ENCODE results near the gene PDE2A. TPM values are rescaled to one million over a fixed set of nuclear protein-coding genes. Genes with fewer than 3 reads are reported as not detected.

PDE2A gene
- total and polyA plus RNA-seq, 2 donors (not counting 1 experiment from before 2014, with no cell fraction given): 0.88 to 2.9 TPM

- WGBS (ENCODE audit: insufficient coverage): no CpG with 5 or more reads among the region's 1 CpG
These were observed 70.0 kb downstream of the PDE2A start for GRCh38 chr11:72604256-72604655.

More at GRCh38 chr11:72604256-72604655, 70.0 kb downstream of the PDE2A start:
- Histone ChIP-seq H3K27me3 (replicated peaks in 1 of 4; ENCODE audit: control extremely low read depth in 1 of 4, control insufficient read depth in 3 of 4, insufficient read depth in 4 of 4, low read length in 3 of 4) (peaks cover 0 to 44% (median 5%) of the 10 kb centered on the region in 4 experiments), H3K79me2 (ENCODE audit: control insufficient read depth, insufficient read depth, low read length) (no peaks in the 10 kb centered on the region), H4K20me1 (ENCODE audit: control insufficient read depth, insufficient read depth, low read length, poor library complexity, severe bottlenecking) (no peaks in the 10 kb centered on the region), H2AFZ (ENCODE audit: insufficient read depth, low read depth, low read length, poor library complexity, severe bottlenecking) (no peak overlapping the region), H3K4me1 (ENCODE audit: control insufficient read depth in 2 of 2, insufficient read depth in 2 of 2, low read length in 2 of 2) (no peaks in the 10 kb centered on the region), H3K4me2 (replicated peaks; ENCODE audit: low read depth, low read length, poor library complexity, severe bottlenecking) (no peak overlapping the region), H3K9ac (ENCODE audit: low read length) (no peak overlapping the region), H3K27ac (ENCODE audit: low read length in 2 of 2) (no peak overlapping the region), H3K4me3 (ENCODE audit: control extremely low read depth in 1 of 5, extremely low read depth in 1 of 5, insufficient read depth in 1 of 5, low read depth in 2 of 5, low read length in 4 of 5) (no peak overlapping the region), H3K36me3 (replicated peaks in 1 of 2; ENCODE audit: control extremely low read depth in 1 of 2, control insufficient read depth in 1 of 2, extremely low read depth in 1 of 2, insufficient read depth in 2 of 2, low read length in 1 of 2) (no peaks in the 10 kb centered on the region), H3K9me3 (ENCODE audit: control extremely low read depth in 1 of 3, control insufficient read depth in 2 of 3, insufficient read depth in 1 of 3, low read length in 2 of 3) (no peaks in the 10 kb centered on the region)
- Mint-ChIP-seq H3K4me1 (peaks cover 2% of the 10 kb centered on the region), H3K27ac (no peak overlapping the region), H3K4me3 (no peak overlapping the region), H3K27me3 (peaks cover 52% of the 10 kb centered on the region), H3K9me3 (ENCODE audit: insufficient read depth) (no peaks in the 10 kb centered on the region)
- intact Hi-C loops (cut with micrococcal nuclease): no loop called here
- POLR2A ChIA-PET: interaction anchor here (0.6 kb wide), 2 partner anchors 189 to 668 kb away, joined by 3 to 6 read pairs; no protein-coding TSS in a partner anchor
- TF ChIP-seq CTCF (IDR thresholded peaks at IDR 0.05) (no peak), EZH2 (IDR thresholded peaks at IDR 0.05; ENCODE audit: borderline replicate concordance, insufficient read depth, low read depth, low read length, poor library complexity, severe bottlenecking) (no peak)
- DNase-seq (no peak), ATAC-seq (ENCODE audit: low read depth) (no peak)
- CTCF ChIA-PET: interaction anchor here (1.3 kb wide), 1 partner anchor 12 kb away, joined by 3 read pairs; no protein-coding TSS in a partner anchor

All from B cell (primary cell).